ENCODE data around the gene SNAI3. TPM values are rescaled to one million over a fixed set of nuclear protein-coding genes. Genes with fewer than 3 reads are reported as not detected.

Gene SNAI3
- total and polyA plus RNA-seq, 9 of the 15 experiments (the other 6 are each of a cell fraction or from before 2014, with no cell fraction given), result 0.04 to 4.1 (median 0.80) TPM; not detected in 1

GRCh38 chr16:88686439-88687253, at the start of gene SNAI3 (continued):
- TF ChIP-seq CHD1 (IDR thresholded peaks at IDR 0.05; ENCODE audit: low read length) (peak; percentile 57), ZNF668 (CRISPR knock-in tag; IDR thresholded peaks at IDR 0.05) (0 out of 2 replicates have a peak, but pooled peaks have one; percentile 60), SIN3B (IDR thresholded peaks at IDR 0.05; ENCODE audit: low read depth) (no peak), ZNF436 (CRISPR knock-in tag; IDR thresholded peaks at IDR 0.05) (no peak), RUNX1 (IDR thresholded peaks at IDR 0.05; ENCODE audit: low read depth) (peak; percentile 8; the same call in 1 of the 2 replicates), L3MBTL2 (IDR thresholded peaks at IDR 0.05) (peak; percentile 96), ZNF431 (CRISPR knock-in tag; IDR thresholded peaks at IDR 0.05) (0 out of 2 replicates have a peak, but pooled peaks have one; percentile 66), CXXC5 (CRISPR knock-in tag; IDR thresholded peaks at IDR 0.05) (peak; percentile 81), CBX1 (IDR thresholded peaks at IDR 0.05; ENCODE audit: low read depth) (peak; percentile 68; the same call in 1 of the 2 replicates), RBFOX2 (IDR thresholded peaks at IDR 0.05; ENCODE audit: low read depth, low read length) (peak; percentile 70), NUFIP1 (IDR thresholded peaks at IDR 0.05; ENCODE audit: partially characterized antibody) (no peak), GTF2F1 (IDR thresholded peaks at IDR 0.05; ENCODE audit: low read depth, low read length) (no peak; the same call in 1 of the 2 replicates), VEZF1 (CRISPR knock-in tag; IDR thresholded peaks at IDR 0.05) (peak; percentile 59), HDAC6 (IDR thresholded peaks at IDR 0.05; ENCODE audit: low read depth, low read length) (no peak), PHTF2 (CRISPR knock-in tag; IDR thresholded peaks at IDR 0.05) (no peak), HMGN3 (IDR thresholded peaks at IDR 0.05; ENCODE audit: borderline replicate concordance, extremely low read depth, insufficient read length, low read depth, low read length) (peak; percentile 82), MTA1 (IDR thresholded peaks at IDR 0.05; ENCODE audit: borderline replicate concordance) (0 out of 2 replicates have a peak, but pooled peaks have one; percentile 48), MEIS2 (IDR thresholded peaks at IDR 0.05; ENCODE audit: partially characterized antibody) (peak; percentile 23), BCL6 (CRISPR knock-in tag; IDR thresholded peaks at IDR 0.05) (no peak), ILF3 (IDR thresholded peaks at IDR 0.05; ENCODE audit: borderline replicate concordance) (no peak), ID3 (CRISPR knock-in tag; IDR thresholded peaks at IDR 0.05) (no peak), ID3 (tag; IDR thresholded peaks at IDR 0.05) (0 out of 2 replicates have a peak, but pooled peaks have one; percentile 22), KLF13 (tag; IDR thresholded peaks at IDR 0.05; ENCODE audit: borderline replicate concordance, low read depth) (peak; percentile 30; the same call in 1 of the 2 replicates), CREB1 (IDR thresholded peaks at IDR 0.05) (no peak; the same call in 1 of the 2 replicates), CREB1 (CRISPR knock-in tag; IDR thresholded peaks at IDR 0.05) (0 out of 2 replicates have a peak, but pooled peaks have one; percentile 9)
- TF ChIP-seq, protein P1, sequence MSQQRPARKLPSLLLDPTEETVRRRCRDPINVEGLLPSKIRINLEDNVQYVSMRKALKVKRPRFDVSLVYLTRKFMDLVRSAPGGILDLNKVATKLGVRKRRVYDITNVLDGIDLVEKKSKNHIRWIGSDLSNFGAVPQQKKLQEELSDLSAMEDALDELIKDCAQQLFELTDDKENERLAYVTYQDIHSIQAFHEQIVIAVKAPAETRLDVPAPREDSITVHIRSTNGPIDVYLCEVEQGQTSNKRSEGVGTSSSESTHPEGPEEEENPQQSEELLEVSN (IDR thresholded peaks at IDR 0.05; ENCODE audit: borderline replicate concordance in 1 of 2, extremely low read depth in 1 of 2, insufficient read depth in 1 of 2, insufficient read length in 1 of 2, low read depth in 1 of 2, low read length in 1 of 2, poor library complexity in 1 of 2, severe bottlenecking in 1 of 2), result peak; percentile 84 to 95

Measured in K562 (cell line).